K562 (cell line): ENCODE measurements around the gene RECQL5. TPM values are rescaled to one million over a fixed set of nuclear protein-coding genes. Genes with fewer than 3 reads are reported as not detected.

Experiments
- ATF3 ChIP-seq, 2 experiments: fragments of 450-650 bp in 1 of 2; sonication (generic) in 1 of 2; formaldehyde crosslinking in 1 of 2; IDR thresholded peaks in 1 of 2; conservative IDR thresholded peaks in 1 of 2; 2 replicates each; pipeline versions ENCODE4 v1.6.1 to v1.8.1; 2016 to 2023; ENCODE audit warnings: mild to moderate bottlenecking in 2 of 2, moderate library complexity in 2 of 2, inconsistent platforms in 1 of 2, missing genetic modification reagents in 1 of 2
- BDP1 ChIP-seq: IDR thresholded peaks from 3 replicates; pipeline ENCODE4 v1.6.1; 2011; ENCODE audit not compliant: insufficient read length, insufficient read depth
- CBFA2T3 ChIP-seq: fragments of 450-650 bp; IDR thresholded peaks from 2 replicates; pipeline ENCODE4 v1.6.1; 2017
- CEBPG ChIP-seq, 3 experiments: fragments of 200-800 bp in 1 of 3; sonication (Bioruptor generic) in 1 of 3; sonication (generic) in 1 of 3; formaldehyde crosslinking in 1 of 3; IDR thresholded peaks in 2 of 3; conservative IDR thresholded peaks in 1 of 3; 2 replicates each; pipeline versions ENCODE4 v1.6.1 to v1.8.0; 2016 to 2022; ENCODE audit warnings: missing compliant biosample characterization in 2 of 3, missing genetic modification characterization in 2 of 3, mild to moderate bottlenecking in 1 of 3, missing genetic modification reagents in 1 of 3
- CREB3L1 ChIP-seq: fragments of 450-650 bp; IDR thresholded peaks from 2 replicates; pipeline ENCODE4 v1.6.1; 2014; ENCODE audit warnings: low read depth, mild to moderate bottlenecking, moderate library complexity, borderline replicate concordance
- ETS1 ChIP-seq: conservative IDR thresholded peaks from 2 replicates; pipeline ENCODE4 v1.6.1; 2011; ENCODE audit warnings: low read depth, mild to moderate bottlenecking, low read length; ENCODE audit not compliant: control insufficient read depth
- FOSL1 ChIP-seq: fragments of 200-800 bp; sonication (Bioruptor generic); conservative IDR thresholded peaks from 2 replicates; pipeline ENCODE4 v1.6.1; 2016; ENCODE audit warnings: missing genetic modification characterization, missing compliant biosample characterization
- HNRNPH1 ChIP-seq: fragments of 200-400 bp; formaldehyde crosslinking; optimal IDR thresholded peaks from 2 replicates; pipeline ENCODE3; 2017; ENCODE audit warnings: low read depth, mild to moderate bottlenecking, low read length, moderate library complexity
- HOMEZ ChIP-seq: fragments of 250-450 bp; sonication (Bioruptor Pico); IDR thresholded peaks from 2 replicates; pipeline ENCODE4 v1.4.0; 2020; ENCODE audit warnings: mild to moderate bottlenecking, moderate library complexity
- NFATC3 ChIP-seq: fragments of 450-650 bp; IDR thresholded peaks from 2 replicates; pipeline ENCODE4 v1.6.1; 2017; ENCODE audit warnings: mild to moderate bottlenecking
- NFE2L1 ChIP-seq: fragments of 450-650 bp; IDR thresholded peaks from 2 replicates; pipeline ENCODE4 v1.6.1; 2016; ENCODE audit warnings: missing genetic modification characterization, low read depth, mild to moderate bottlenecking, missing compliant biosample characterization, moderate library complexity, borderline replicate concordance
- POLR2H ChIP-seq: IDR thresholded peaks from 2 replicates; pipeline ENCODE4 v1.6.1; 2016; ENCODE audit warnings: missing genetic modification characterization, low read depth, mild to moderate bottlenecking, control low read depth, missing compliant biosample characterization, moderate library complexity
- PRMT5 ChIP-seq: sonication (generic); formaldehyde crosslinking; IDR thresholded peaks from 2 replicates; pipeline ENCODE4 v1.5.0; 2020; ENCODE audit warnings: missing genetic modification reagents
- RB1 ChIP-seq: fragments of 450-650 bp; IDR thresholded peaks from 2 replicates; pipeline ENCODE4 v1.6.1; 2017; ENCODE audit warnings: low read depth, mild to moderate bottlenecking
- SAFB2 ChIP-seq: fragments of 200-400 bp; formaldehyde crosslinking; IDR thresholded peaks from 2 replicates; pipeline ENCODE4 v1.6.1; 2018; ENCODE audit warnings: borderline replicate concordance, low read length, low read depth, moderate library complexity; ENCODE audit not compliant: severe bottlenecking
- TBL1XR1 ChIP-seq, 2 experiments: IDR thresholded peaks; 2 replicates each; pipeline ENCODE4 v1.6.1; 2012; ENCODE audit warnings: improper control_type of control experiment in 2 of 2, low read length in 2 of 2, mild to moderate bottlenecking in 1 of 2
- TCFL5 ChIP-seq: fragments of 250-450 bp; sonication (Bioruptor Pico); conservative IDR thresholded peaks from 2 replicates; pipeline ENCODE4 v1.6.1; 2021; ENCODE audit warnings: mild to moderate bottlenecking, moderate library complexity, matching md5 sums
- ZBTB17 ChIP-seq: fragments of 450-650 bp; formaldehyde crosslinking; IDR thresholded peaks from 2 replicates; pipeline ENCODE4 v1.4.0; 2020; ENCODE audit warnings: mild to moderate bottlenecking
- ZBTB2 ChIP-seq: fragments of 450-650 bp; IDR thresholded peaks from 2 replicates; pipeline ENCODE4 v1.6.1; 2016; ENCODE audit warnings: antibody characterized with exemption
- ZNF224 ChIP-seq: sonication (generic); formaldehyde crosslinking; IDR thresholded peaks from 2 replicates; pipeline ENCODE4 v1.8.0; 2022; ENCODE audit warnings: mild to moderate bottlenecking, missing genetic modification reagents
- ZNF75A ChIP-seq: fragments of 450-650 bp; formaldehyde crosslinking; IDR thresholded peaks from 2 replicates; pipeline ENCODE4 v1.4.0; 2020; ENCODE audit warnings: mild to moderate bottlenecking
- ZNF76 ChIP-seq: fragments of 250-450 bp; sonication (Bioruptor Pico); IDR thresholded peaks from 2 replicates; pipeline ENCODE4 v1.4.0; 2020; ENCODE audit warnings: mild to moderate bottlenecking, moderate library complexity, borderline replicate concordance
- ZSCAN29 ChIP-seq: fragments of 450-650 bp; IDR thresholded peaks from 2 replicates; pipeline ENCODE4 v1.6.1; 2017
- polyA plus RNA-seq, 8 experiments: library from polyadenylated mRNA; depleted of rRNA in 4 of 8; stranded (reverse) in 5 of 8; unstranded in 3 of 8; fragments of >200 nt; fragmentation: Nextera tagmentation in 2 of 8; fragmentation: Illumina TruSeq in 1 of 8; extraction: Ambion mirVana in 2 of 8; extraction: Trizol in 1 of 8; gene quantifications; 2 replicates each; pipeline versions ENCODE4 v1.2.1 to v1.2.3, GENCODE V29; 2011 to 2014; ENCODE audit warnings: inconsistent platforms in 1 of 8, missing spikeins in 1 of 8
- total RNA-seq, 7 experiments: library from RNA; depleted of rRNA in 6 of 7; stranded (reverse); fragments of >200 nt in 6 of 7; fragmentation: Illumina TruSeq in 2 of 7; extraction: Trizol in 2 of 7; gene quantifications; 2 replicates each; pipeline versions ENCODE4 v1.2.1 to v1.2.3, GENCODE V29; 2011 to 2021; ENCODE audit warnings: low replicate concordance in 1 of 7

RECQL5 gene
- total and polyA plus RNA-seq, 9 of the 15 experiments (the other 6 are each of a cell fraction or from before 2014, with no cell fraction given) = 4.1 to 34.8 (median 16.4) TPM

- TF ChIP-seq CEBPG (CRISPR knock-in tag; IDR thresholded peaks at IDR 0.05) = no peak
- TF ChIP-seq CEBPG (tag; conservative IDR thresholded peaks at IDR 0.05 in 1 of 2, IDR thresholded peaks at IDR 0.05 in 1 of 2) = no peak
- TF ChIP-seq ZNF224 (CRISPR knock-in tag) = no peak
- no peak for TF ChIP-seq CREB3L1
- TF ChIP-seq TCFL5 = no peak
- TF ChIP-seq BDP1 = no peak
- no peak for TF ChIP-seq TBL1XR1 (IDR thresholded peaks at IDR 0.05; ENCODE audit: low read length in 2 of 2)
- TF ChIP-seq ZNF75A (CRISPR knock-in tag) = no peak
- no peak for TF ChIP-seq ZNF76 (CRISPR knock-in tag)
- no peak for TF ChIP-seq RB1
- TF ChIP-seq ZBTB2 = no peak
- peak; percentile 28; the same call in 1 of the 2 replicates for TF ChIP-seq CBFA2T3
- TF ChIP-seq NFE2L1 (tag) = no peak
- TF ChIP-seq SAFB2 = no peak
- TF ChIP-seq ETS1 = no peak
- TF ChIP-seq ATF3 (IDR thresholded peaks at IDR 0.05) = peak; percentile 71
- no peak for TF ChIP-seq ATF3 (CRISPR knock-in tag; conservative IDR thresholded peaks at IDR 0.05)
- TF ChIP-seq HNRNPH1 = no peak
- no peak for TF ChIP-seq ZSCAN29
- no peak for TF ChIP-seq NFATC3
- no peak for TF ChIP-seq POLR2H (tag)
- TF ChIP-seq FOSL1 (tag) = peak; percentile 79
- no peak for TF ChIP-seq ZBTB17
- TF ChIP-seq HOMEZ (CRISPR knock-in tag) = no peak
- TF ChIP-seq PRMT5 (CRISPR knock-in tag) = no peak
Observed at GRCh38 chr17:75684249-75684648, 17.3 kb upstream of the RECQL5 start (continued).
